Measurements from ENCODE around the gene SPATA6L. TPM values are rescaled to one million over a fixed set of nuclear protein-coding genes. Genes with fewer than 3 reads are reported as not detected.

SPATA6L gene
- total and polyA plus RNA-seq, 2 of the 13 experiments (the other 11 are each of a cell fraction or from before 2014, with no cell fraction given), result 1.1 to 1.9 TPM

- Histone ChIP-seq H3K4me2 (ENCODE audit: low read depth, low read length) (no peak overlapping the region), H4K20me1 (ENCODE audit: insufficient read depth, low read length) (no peaks in the 10 kb centered on the region), H3K27me3 (ENCODE audit: control insufficient read depth in 1 of 2, insufficient read depth in 2 of 2, low read length in 2 of 2) (no peaks in the 10 kb centered on the region), H3K4me3 (replicated peaks in 1 of 3; ENCODE audit: insufficient read depth in 1 of 3, low read depth in 2 of 3, low read length in 3 of 3) (no peak overlapping the region), H3K9ac (ENCODE audit: insufficient read depth, low read depth, low read length) (no peak overlapping the region), H2AFZ (ENCODE audit: low read length) (no peak overlapping the region), H3K79me2 (ENCODE audit: insufficient read depth, low read length) (no peaks in the 10 kb centered on the region), H3K27ac (ENCODE audit: extremely low read length, insufficient read depth, low read length) (no peak overlapping the region), H3K36me3 (replicated peaks in 1 of 2; ENCODE audit: control insufficient read depth in 1 of 2, insufficient read depth in 2 of 2, low read length in 2 of 2) (no peaks in the 10 kb centered on the region), H3K9me3 (ENCODE audit: low read length) (no peaks in the 10 kb centered on the region), H3K4me1 (ENCODE audit: insufficient read depth, low read length) (peaks cover 18% of the 10 kb centered on the region)
- WGBS (ENCODE audit: low lambda C conversion rate), result 94% methylated on average over 2 of the region's 2 CpGs
- ATAC-seq (no peak), FAIRE-seq (no peak), DNase-seq (ENCODE audit: low spot score) (no peak)
- CTCF ChIA-PET (ENCODE audit: low intra/inter-chr PET ratio, low total read pairs), result no interaction called here
- BruUV-seq (replicated peaks), result no TSS peak
- TF ChIP-seq STAG1 (CRISPR knock-in tag; IDR thresholded peaks at IDR 0.05), result no peak
- in situ Hi-C loops (cut with HindIII; ENCODE audit: extremely low pct_ligation_motif_present, low pct_unique_long_range_greater_than_20kb) (no loop called here), intact Hi-C loops (cut with micrococcal nuclease; ENCODE audit: unreplicated experiment) (no loop called here)
- POLR2A ChIA-PET, result no interaction called here
Observed at GRCh38 chr9:4618700-4619099, 47.6 kb downstream of the SPATA6L start.

- Histone ChIP-seq H4K20me1 (ENCODE audit: insufficient read depth, low read length) (no peaks in the 10 kb centered on the region), H3K9ac (ENCODE audit: insufficient read depth, low read depth, low read length) (no peak overlapping the region), H3K4me1 (ENCODE audit: insufficient read depth, low read length) (peaks cover 18% of the 10 kb centered on the region), H3K27me3 (ENCODE audit: control insufficient read depth in 1 of 2, insufficient read depth in 2 of 2, low read length in 2 of 2) (no peaks in the 10 kb centered on the region), H3K4me3 (replicated peaks in 1 of 3; ENCODE audit: insufficient read depth in 1 of 3, low read depth in 2 of 3, low read length in 3 of 3) (no peak overlapping the region), H3K27ac (ENCODE audit: extremely low read length, insufficient read depth, low read length) (no peak overlapping the region), H3K9me3 (ENCODE audit: low read length) (no peaks in the 10 kb centered on the region), H3K36me3 (replicated peaks in 1 of 2; ENCODE audit: control insufficient read depth in 1 of 2, insufficient read depth in 2 of 2, low read length in 2 of 2) (no peaks in the 10 kb centered on the region), H3K4me2 (ENCODE audit: low read depth, low read length) (no peak overlapping the region), H2AFZ (ENCODE audit: low read length) (no peak overlapping the region), H3K79me2 (ENCODE audit: insufficient read depth, low read length) (no peaks in the 10 kb centered on the region)
- in situ Hi-C loops (cut with HindIII; ENCODE audit: extremely low pct_ligation_motif_present, low pct_unique_long_range_greater_than_20kb) (no loop called here), intact Hi-C loops (cut with micrococcal nuclease; ENCODE audit: unreplicated experiment) (no loop called here)
- ChIA-PET CTCF (ENCODE audit: low intra/inter-chr PET ratio, low total read pairs) (no interaction called here), POLR2A (no interaction called here)
- ATAC-seq, result no peak
- WGBS (ENCODE audit: low lambda C conversion rate), result 71% methylated on average over 3 of the region's 3 CpGs
- FAIRE-seq, result no peak
- DNase-seq (ENCODE audit: low spot score), result no peak
- BruUV-seq (replicated peaks), result no TSS peak
- TF ChIP-seq MATR3 (CRISPR knock-in tag; IDR thresholded peaks at IDR 0.05) (no peak), ZNF547 (CRISPR knock-in tag; IDR thresholded peaks at IDR 0.05) (no peak), TBP (CRISPR knock-in tag; IDR thresholded peaks at IDR 0.05) (no peak), FOXP1 (IDR thresholded peaks at IDR 0.05) (no peak), FOXP1 (CRISPR knock-in tag; IDR thresholded peaks at IDR 0.05) (no peak), ZNF138 (CRISPR knock-in tag; IDR thresholded peaks at IDR 0.05; ENCODE audit: low read depth) (no peak), SP5 (CRISPR knock-in tag; IDR thresholded peaks at IDR 0.05; ENCODE audit: borderline replicate concordance, low read depth) (no peak), NONO (IDR thresholded peaks at IDR 0.05) (no peak), NONO (CRISPR knock-in tag; conservative IDR thresholded peaks at IDR 0.05) (no peak), ZNF687 (CRISPR knock-in tag; IDR thresholded peaks at IDR 0.05) (no peak), MZF1 (CRISPR knock-in tag; IDR thresholded peaks at IDR 0.05; ENCODE audit: borderline replicate concordance) (no peak), ARID4A (CRISPR knock-in tag; IDR thresholded peaks at IDR 0.05; ENCODE audit: borderline replicate concordance) (no peak)
Observed at GRCh38 chr9:4617752-4618151, 48.5 kb downstream of the SPATA6L start.

Measured in HepG2 (cell line).